DMS 273 (cell line): ENCODE results near the gene B3GAT2.
A peak's percentile ranks its signal among the peaks of the same experiment; 100 is the strongest.

Source experiments
- DNase-seq: peaks from one replicate; lab custom pipeline; 2025; ENCODE audit not compliant: unreplicated experiment; lab: John Stamatoyannopoulos, UW

B3GAT2 gene

GRCh38 chr6:70843328-70843918 lies 113.4 kb downstream of the B3GAT2 start:
- peak; percentile 6 for DNase-seq

GRCh38 chr6:70842541-70842940 lies 114.3 kb downstream of the B3GAT2 start:
- no peak for DNase-seq

GRCh38 chr6:70841112-70841511 lies 115.7 kb downstream of the B3GAT2 start:
- no peak for DNase-seq

- no peak for DNase-seq
Measured at GRCh38 chr6:70839286-70840266, 117.3 kb downstream of the B3GAT2 start.

- DNase-seq: peak; percentile 6
Measured at GRCh38 chr6:70838907-70839285, 118.0 kb downstream of the B3GAT2 start.

GRCh38 chr6:70834520-70834919 lies 122.3 kb downstream of the B3GAT2 start:
- DNase-seq: no peak

GRCh38 chr6:70831427-70831826 lies 125.4 kb downstream of the B3GAT2 start:
- no peak for DNase-seq

- DNase-seq: no peak
Measured at GRCh38 chr6:70823651-70824050, 133.2 kb downstream of the B3GAT2 start.

- DNase-seq: no peak
Measured at GRCh38 chr6:70821751-70822150, 135.1 kb downstream of the B3GAT2 start.

- no peak for DNase-seq
Measured at GRCh38 chr6:70820778-70821177, 136.1 kb downstream of the B3GAT2 start.

GRCh38 chr6:70819646-70820045 lies 137.2 kb downstream of the B3GAT2 start:
- DNase-seq: no peak

GRCh38 chr6:70813885-70814284 lies 143.0 kb downstream of the B3GAT2 start:
- no peak for DNase-seq

GRCh38 chr6:70811788-70812187 lies 145.1 kb downstream of the B3GAT2 start:
- no peak for DNase-seq
